NCI-H526 treated with DMSO at 0.1 percent for 48 hours (cell line): ENCODE data around the gene FNDC3A.
"Not testable (repeated sequence)": the region's sequence is repeated elsewhere in the genome, so short reads cannot be mapped to it uniquely, and the experiment has no call there.

Experiments
- DNase-seq: peaks from one replicate; lab custom pipeline; 2025; lab: John Stamatoyannopoulos, UW

Gene FNDC3A

DNA sequence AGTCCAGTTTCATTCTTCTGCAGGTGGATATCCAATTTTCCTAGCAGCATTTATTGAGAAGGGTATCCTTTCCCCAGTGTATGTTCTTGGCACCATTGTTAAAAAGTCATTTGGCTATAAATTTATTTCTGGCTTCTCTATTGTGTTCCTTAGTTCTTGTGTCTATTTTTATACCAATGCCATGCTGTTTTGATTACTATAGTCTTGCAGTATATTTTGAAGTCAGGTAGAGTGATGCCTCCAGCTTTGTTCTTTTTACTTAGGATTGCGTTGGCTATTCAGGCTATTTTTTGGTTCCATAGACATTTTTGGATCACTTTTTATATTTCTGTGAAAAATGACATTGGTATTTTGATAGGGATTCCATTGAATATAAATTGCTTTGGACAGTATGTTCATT, 172.7 kb downstream of the FNDC3A start:
- no peak for DNase-seq

DNA sequence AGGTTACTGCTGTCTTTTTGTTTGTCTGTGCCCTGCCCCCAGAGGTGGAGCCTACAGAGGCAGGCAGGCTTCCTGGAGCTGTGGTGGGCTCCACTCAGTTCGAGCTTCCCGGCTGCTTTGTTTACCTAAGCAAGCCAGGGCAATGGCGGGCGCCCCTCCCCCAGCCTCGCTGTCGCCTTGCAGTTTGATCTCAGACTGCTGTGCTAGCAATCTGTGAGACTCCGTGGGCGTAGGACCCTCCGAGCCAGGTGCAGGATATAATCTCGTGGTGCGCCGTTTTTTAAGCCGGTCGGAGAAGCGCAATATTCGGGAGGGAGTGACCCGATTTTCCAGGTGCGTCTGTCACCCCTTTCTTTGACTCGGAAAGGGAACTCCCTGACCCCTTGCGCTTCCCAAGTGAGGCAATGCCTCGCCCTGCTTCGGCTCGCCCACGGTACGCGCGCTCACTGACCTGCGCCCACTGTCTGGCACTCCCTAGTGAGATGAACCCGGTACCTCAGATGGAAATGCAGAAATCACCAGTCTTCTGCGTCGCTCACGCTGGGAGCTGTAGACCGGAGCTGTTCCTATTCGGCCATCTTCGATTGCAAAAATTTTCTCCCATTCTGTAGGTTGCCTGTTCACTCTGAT, 182.4 kb downstream of the FNDC3A start:
- not testable (repeated sequence) for DNase-seq

DNA sequence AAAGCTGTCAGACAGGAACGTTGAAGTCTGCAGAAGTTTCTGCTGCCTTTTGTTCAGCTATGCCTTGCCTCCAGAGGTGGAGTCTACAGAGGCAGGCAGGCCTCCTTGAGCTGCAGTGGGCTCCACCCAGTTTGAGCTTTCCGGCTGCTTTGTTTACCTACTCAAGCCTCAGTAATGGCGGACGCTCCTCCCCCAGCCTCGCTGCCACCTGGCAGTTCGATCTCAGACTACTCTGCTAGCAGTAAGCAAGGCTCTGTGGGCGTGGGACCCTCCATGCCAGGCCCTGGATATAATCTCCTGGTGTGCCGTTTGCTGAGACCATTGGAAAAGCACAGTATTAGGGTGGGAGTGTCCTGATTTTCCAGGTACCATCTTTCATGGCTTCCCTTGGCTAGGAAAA, 187.4 kb downstream of the FNDC3A start:
- not testable (repeated sequence) for DNase-seq

DNA sequence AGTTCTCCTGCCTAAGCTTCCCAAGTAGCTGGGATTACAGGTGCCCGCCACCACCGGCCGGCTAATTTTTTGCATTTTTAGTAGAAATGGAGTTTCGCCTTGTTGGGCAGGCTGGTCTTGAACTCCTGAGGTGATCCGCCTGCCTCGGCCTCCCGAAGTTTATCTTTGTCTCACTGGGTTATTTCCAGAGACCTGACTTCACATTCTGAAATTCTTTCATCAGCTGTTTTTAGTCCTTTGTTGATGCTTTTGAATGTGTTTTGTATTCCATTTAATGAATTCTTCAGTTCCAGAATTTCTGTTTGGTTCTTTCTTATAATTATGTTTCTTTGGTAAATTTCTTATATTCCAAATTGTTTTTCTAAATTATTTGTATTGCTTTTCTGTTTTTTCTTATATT, 189.0 kb downstream of the FNDC3A start:
- DNase-seq = no peak

DNA sequence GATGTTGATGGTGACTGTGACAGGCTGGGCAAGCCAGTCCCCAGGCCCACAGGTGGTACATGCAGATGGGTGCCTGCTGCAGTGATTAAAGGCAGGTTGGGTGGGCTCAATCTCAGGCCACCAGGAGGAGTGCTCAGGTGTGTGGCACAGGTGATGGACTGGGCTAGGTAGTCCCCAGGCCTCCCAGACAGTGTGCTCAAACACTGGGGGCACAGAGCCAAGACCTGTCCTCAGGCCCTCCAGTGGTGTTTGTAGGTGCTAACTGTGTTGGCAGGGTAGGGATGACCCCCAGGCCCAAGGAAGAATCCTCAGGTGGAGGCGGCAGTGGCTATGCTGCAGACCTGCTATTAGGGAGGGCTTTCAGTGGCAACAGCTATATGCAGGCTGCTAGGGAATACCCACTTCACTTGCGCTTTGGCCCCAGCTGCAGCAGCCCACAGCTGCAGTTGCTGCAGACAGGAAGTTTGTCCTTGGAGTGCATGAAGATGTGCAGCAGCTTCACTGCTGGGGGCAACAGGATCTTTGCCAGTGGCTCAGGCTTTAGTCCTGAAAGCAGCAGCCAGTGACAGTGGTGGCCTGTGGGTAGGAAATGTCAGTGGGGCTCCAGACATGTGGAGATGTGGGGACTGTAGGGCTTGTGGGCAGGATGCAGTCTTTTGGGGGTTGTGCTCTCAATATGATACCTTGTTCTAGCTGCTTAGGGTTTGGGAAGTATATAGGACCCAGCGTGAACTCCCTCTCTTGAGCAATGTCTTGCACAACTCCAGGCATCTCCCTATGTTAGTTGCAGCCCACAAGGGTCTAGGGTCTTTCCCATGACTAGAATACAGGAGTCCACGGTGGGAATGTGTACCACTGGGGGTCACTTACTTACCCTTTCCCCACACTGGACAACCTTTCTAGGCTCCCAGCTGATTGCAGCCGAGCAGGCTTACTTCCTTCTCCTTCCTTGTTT, 190.4 kb downstream of the FNDC3A start:
- no peak for DNase-seq

DNA sequence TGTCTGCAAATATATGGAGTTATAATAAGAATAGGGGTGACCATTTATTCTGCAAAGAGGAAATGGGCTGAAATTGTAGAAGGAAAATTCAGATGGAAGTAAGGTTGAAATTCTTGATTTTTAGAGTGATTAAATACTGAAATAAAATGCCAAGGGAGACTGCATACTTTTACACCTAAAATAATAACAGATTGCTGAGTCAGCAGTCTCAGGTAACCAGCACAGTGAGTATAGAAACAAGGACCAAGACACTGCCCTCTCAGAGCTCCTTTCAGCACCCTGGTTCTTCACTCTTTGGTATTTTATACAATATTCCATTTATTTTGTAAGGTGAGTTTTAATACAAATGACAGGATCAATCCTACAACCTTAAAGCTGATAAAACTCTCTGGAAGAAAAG, 195.6 kb downstream of the FNDC3A start:
- DNase-seq = no peak

DNA sequence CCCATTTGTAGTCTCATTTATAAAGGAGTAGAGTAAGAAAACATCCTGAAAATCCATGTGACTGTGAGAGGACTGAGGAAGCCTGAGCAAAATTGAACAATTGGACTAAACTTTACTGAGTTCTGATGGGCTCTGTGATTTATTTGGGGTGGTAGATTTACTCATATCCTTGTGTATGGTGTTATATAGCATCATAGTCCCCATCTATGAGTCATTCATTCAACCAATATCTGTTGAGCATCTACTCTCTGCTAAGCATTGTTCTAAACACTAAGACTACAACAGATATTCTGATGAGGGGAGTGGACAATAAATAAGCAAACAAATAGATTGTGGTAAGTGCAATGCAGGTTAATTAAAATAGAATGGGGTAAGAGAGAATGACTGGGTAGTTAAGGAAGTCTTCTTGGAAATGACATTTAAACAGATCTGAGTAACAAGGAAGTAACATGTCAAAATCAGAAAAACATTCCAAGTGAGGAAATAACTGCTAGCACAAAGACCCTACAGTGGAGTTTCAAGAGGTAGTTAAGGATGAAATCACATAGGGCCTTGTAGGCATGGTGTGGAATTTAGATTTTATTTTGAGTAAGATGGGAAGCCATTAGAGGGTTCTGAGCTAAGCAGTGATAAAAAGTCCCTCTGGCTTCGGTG, 208.1 kb downstream of the FNDC3A start:
- DNase-seq = no peak

DNA sequence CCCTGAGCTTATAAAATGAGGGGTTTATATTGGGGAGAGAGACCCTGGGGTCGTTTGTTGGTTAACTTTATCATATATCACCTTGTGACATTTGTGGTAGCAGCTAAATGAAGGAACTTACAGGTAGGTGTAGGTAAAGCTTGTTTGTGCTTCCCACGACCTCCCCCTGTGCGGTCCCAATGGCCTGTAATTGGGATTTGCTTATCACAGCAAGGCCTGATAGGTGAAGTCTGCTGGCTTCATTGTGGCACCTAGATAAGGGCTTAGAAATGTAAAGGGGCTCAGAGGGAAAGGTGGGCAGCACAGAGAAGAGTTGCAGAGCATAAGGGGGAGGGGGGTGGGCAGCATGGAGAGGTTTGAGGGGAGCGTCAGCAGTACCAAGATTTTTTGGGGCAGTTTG, 208.9 kb downstream of the FNDC3A start:
- no peak for DNase-seq

DNA sequence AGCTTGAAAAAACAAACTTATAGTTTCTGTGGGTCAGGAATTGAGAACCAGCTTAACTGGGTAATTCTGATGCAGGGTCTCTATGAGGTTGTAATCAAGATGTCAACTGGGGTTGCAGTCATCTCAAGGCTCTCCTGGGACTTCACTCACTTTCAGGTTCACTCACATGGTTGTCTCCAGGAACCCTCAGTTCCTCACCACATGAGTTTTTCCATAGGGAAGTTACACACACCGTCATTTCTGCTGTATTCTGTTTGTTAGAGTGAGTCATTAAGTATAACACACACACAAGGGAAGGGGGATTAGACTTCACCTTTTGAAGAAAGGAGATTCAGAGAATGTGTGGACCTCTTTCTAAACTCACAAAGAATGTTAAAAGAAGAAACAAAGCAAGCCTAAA, 209.6 kb downstream of the FNDC3A start:
- DNase-seq = no peak

DNA sequence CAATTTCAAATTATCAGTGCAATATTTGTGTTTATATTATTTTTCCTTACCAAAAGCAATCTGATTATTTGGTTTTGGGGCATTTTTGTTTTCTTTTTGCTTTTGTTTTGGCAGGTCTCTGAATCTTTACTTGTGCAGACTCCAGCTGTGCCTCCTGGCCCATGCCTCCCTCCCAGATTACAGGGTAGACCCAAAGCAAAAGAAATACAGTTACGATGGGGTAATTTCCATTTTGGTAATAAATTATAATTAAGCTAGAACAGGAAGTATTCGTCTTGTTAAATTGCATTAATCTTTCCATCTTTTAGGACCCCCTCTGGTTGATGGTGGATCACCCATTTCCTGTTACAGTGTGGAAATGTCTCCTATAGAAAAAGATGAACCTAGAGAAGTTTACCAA, 215.2 kb downstream of the FNDC3A start:
- DNase-seq = no peak

DNA sequence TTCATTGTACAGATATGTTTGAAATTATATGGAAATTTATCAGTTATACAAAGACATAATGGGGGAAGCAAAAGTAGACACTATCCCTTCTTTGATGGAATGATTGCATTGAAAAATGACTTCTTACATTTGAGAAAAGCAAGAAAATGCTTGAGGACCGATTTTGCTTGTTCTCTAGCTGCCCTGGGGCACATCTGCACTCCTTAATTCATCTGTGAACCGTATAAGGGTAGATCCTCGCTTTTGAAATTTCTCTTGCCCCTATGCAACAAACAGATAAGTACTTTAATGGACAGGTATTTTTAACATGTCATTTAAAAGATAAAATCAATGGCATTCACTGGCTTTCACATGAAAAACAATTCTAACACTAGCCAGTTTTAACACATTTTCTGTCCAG, 230.9 kb downstream of the FNDC3A start:
- DNase-seq = no peak

DNA sequence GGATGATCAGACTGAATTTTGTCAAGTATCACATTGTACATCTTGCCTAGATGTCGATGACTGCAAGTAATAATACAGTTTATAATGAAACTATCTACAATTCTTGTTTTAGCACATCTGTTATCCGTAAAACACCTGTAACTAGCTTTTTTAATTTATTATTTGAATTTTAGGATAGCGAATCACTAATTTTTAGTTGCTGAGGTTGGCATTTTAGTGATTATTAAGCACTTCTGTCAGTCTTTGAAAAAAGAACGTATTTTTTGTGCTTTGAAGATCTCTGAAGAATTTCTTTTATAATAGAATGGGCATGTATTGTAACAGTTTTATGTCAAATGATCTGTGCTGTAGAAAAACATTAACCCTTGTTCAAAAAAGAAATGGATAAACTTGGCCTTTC, 232.9 kb downstream of the FNDC3A start:
- DNase-seq = no peak

DNA sequence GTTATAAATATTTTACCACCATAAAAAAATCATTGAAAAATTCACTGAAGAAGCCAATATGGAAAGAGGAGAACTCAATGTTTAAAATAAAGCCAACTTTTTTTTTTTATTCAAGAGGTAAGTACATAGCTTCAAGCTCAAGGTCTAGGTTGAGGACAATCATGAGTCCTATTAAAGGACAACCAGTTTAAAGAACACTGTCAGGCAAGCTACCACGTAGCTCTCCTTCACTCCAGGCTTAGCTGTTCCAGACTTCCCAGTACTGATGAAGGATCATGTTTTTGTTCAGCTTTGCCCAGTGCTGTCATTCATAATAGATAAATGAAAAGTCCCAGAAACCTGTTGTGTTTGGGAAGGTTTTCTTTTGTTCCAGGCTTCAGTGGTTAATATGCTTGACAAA, 234.4 kb downstream of the FNDC3A start:
- no peak for DNase-seq

DNA sequence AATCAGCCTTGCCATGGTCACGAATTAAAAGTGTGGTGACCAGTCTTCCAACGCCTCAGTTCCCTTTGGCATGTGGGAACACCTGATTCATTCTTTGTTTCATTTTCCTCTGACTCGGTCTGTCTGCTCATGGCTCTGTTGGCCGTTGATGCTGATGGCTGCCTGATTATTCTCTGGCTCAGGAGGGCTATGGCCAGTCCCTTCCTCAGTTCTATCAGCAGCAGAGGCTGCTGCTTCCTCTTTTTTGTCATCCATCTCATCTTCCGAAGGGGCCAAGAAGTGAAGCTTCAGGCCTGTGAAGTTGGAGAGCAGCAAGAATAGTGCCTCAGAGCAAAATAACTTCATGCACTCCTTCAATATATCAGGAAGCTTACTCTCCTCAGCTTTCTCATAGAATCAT, 235.0 kb downstream of the FNDC3A start:
- no peak for DNase-seq

DNA sequence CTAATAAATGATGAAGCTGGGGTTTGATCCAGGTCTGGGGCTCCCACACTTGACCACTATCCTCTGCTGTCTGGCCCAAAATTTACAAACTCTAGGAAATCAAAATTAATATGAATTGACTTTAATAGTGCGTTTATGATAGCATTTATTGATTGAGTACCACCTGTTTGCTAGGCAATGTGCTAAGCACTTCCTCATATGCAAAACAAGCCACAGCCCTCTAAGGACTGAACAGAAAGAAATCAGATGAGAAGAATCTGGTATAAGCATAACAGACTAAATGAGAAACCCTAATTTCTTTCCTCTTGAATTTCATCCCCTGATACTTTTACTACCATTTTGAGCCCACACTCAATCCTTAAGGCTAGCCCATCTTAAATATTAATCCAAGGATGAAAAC, 237.8 kb downstream of the FNDC3A start:
- no peak for DNase-seq

DNA sequence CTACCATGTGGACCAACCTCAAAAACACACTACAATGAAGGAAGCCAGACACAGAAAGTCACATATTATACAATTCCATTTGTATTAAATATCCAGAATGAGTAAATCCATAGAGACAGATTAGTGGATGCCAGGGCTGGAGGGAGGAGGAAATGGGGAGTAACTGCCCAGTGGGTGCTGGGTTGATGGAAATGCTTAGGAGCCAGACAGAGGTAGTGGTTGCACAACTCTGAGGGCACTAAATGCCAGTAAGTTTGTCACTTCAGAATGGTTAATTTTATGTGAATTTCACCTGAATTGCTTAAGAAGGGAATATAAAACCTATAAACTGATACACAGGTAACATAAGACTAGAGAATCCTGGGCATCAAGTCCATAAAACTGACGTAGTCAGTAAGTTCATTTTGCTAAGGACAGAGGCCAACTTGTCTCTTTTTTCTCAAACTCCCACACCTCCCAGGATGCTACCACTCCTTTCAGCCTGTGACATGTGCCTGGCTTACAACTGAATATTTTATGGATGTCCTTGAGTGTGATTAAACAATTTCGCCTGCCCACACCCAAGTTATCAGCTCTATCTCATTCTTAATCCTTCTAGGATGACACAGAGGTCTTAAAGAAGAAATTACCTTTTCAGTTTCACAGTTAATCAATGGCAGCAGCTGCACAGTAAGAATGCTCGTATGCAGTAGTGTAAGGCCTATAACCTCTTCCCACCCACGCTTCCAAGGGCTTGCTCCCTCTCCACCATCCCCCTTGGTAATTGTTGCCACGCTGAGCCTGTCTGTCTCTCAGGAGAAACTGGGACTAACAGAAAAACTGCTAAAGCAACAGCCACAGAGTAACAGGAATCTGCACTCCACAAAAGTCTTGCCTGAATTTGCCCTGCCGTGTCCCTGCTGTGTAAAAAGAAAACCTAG, 238.5 kb downstream of the FNDC3A start:
- DNase-seq = no peak

DNA sequence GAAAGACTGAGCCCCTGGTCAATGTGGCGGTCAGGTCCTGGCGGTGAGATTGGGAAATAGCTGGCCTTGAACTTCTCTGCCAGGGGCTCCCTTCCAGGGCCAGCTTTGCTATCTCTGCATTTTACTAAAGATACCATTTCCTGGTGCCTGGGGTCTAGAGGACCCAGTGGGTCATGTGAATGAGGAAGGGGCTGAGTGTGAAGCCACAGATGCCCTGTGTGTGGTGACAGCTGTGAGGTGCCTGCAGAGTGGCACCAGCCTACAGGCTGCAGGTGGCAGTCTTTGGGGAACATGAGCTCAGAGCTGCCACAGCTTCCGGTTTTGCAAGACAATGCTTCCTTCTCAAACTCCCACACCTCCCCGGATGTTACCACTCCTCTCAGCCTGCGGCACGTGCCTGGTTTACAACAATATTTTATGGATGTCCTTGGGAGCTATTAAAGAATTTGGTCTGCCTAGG, 239.2 kb downstream of the FNDC3A start:
- DNase-seq = no peak

DNA sequence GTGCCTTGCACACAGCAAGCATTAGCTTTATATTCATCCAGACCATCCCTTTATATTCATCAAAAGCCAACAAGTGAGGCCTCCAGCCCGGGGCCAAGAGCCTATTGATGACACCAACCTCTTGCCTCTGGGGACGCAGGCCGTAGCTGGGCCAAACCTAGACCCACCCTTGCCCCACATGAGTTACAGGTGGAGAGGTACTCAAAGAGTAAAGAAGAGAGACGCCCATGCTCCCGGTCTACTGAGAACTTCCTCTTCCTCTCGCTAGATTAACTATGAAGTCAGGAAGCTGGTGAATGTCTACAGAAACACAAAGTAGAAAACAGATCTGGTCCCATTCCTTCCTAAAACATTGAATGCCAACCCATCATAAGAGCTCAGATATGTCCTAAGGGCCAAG, 240.6 kb downstream of the FNDC3A start:
- no peak for DNase-seq

DNA sequence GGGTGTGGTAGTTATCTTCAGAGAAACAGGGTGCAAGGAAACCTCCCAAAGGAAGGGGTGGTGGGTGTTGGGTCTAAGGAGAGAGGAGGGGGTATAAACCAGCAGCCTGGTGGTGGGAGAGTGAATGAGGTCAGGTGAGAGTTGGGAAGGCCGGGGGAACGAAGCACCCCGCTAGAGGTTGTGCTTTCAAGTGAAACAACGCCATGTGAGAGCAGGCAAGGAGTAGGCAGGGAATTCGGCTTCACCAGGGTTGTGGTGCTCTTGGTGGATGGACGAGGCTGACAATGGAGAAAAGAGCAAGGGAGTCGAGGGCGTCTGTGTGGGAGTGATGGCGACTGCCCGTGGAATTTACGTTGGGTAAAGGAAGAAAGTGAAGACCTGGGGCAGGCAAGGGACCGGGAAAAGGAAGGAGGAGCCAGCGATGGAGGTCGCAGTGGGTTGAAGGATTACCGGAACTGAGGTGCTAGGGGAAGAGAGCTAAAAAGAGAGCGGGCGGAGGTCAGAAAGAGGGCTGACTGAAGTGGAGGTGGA, 242.3 kb downstream of the FNDC3A start:
- no peak for DNase-seq

DNA sequence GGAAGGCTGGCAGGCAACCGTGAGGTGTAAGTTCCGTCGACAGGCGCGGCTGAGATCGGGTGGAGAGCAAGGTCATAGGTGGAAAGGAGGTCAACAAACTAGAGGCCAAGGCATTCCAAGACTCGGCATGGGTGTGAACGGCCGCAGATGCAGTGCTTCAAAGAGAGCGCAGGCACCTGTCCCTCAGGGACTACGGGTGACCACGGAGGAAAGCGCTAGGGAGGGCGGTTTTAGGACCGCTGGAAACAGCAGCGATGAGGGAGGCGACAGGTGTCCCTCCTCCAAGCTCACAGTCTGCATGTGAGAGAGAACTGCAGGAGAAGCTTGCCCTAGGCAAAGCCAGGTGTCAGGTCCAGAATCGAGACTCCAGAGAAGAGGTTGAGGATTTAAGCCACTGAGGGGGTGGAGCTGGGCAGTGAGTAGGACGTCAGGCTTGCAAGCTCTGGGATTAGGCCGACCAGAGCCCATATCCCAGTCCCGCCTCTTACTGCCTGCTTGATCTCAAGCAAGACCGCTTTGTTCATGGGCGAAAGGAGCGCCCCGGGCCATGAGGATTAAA, 242.9 kb downstream of the FNDC3A start:
- no peak for DNase-seq

DNA sequence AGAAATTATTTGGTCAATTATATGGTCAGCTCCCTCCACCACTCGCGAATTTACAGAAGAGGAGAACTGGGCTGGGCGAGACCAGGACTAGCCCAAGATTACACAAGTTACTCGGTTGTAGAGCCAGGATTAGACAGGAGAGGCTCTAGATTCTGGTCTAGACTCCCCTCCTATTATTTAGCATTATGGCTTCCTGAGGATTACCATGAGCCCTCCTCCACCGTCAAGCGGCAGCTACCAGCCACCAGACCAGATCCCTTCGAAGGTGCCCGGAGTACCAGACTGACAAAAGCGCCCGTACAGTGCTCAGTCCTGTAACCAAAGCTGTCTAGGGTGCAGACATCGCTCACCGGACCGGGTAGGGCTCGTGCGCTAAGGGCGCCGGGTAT, 243.9 kb downstream of the FNDC3A start:
- DNase-seq = peak; percentile 51
